HG02973 (cell line): ENCODE results near the gene ELAVL2.

Source experiments
- ATAC-seq: cut with Tn5 transposase; IDR thresholded peaks from one replicate; pipeline ENCODE4 v1.9.1; 2021; ENCODE audit warnings: moderate library complexity; ENCODE audit not compliant: unreplicated experiment

The ELAVL2 gene

DNA sequence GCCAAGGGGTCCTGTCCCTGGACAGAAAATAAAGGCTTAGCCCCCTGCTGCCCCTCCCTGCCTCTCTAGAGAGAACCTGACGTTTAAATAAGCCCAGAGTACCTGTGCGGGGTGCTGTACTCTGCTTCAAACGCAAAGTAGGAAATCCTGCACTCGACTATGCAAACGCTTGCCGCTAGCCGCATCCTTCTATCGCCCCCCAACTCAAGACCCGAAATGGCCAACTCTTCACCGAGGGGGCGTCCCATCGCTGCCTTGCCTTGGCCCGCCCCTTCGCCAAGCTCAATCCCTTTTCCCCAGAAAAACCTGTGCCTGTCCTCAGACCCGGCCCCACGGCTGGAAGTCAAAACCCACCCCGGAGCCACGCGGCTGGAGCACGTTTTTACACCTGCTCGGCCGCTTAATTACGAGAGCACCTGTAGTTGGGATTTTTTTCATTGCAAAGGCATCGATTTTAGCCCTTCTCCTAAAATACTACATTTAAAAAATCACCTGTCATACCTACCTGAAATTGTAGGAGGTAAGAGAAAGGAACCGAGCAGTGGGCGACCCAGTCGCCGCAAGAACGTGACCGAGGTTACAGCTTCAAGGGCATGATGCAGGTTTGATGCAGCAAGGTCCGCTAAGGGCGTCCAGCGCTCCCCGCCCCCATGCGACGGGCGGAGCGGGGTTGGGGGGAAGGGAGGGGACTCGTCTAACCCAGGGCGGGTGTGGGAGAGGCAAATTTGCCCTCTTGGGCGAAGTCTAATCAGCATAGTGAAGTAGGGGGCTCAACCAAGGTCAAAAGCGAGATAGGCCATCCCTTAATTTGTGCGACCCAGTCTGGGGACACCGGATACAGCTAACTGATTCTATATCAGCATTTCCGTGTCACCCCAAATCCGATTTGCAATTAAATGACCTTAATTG is 3.5 kb downstream of the ELAVL2 start:
- ATAC-seq = no peak

DNA sequence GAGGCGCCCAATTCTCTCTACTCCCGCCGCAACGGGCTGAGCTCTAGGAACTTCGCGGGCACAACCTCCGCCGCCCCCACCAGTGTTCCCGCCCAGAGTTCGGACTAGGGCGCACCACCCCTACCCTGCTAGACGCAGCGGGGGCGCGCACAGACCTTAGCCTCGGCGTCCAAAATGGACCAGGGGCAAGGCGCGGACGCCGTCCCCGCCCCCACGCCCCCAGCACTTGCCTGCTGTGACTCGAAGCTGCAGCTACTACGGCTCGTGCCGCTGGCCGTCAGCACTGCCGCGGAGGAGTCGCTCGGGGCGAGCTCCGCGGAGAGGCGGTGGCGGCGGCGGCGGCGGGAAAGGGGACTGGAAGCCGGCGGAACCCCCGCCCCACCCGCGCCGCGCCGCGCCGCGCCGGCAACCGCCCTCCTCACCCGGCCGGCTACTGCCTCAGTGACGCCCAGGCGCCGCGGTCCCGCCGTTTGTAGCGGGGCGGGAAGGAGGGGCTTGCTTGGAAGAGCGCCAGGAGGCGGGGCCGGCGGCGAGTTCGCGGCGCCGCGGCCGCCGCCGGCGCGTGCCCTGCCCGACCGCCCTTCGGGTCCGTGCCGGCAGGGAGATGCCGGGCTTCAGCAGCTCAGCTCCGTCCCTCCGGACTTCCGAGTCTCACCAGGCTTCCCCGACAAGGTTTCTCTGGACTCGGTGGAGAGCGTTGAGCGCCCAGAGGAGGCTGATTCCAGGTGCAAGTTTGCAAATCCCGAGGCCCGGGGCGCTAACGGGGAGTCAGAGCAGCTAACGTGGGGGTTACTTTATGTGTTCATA is 4.5 kb downstream of the ELAVL2 start:
- no peak for ATAC-seq

DNA sequence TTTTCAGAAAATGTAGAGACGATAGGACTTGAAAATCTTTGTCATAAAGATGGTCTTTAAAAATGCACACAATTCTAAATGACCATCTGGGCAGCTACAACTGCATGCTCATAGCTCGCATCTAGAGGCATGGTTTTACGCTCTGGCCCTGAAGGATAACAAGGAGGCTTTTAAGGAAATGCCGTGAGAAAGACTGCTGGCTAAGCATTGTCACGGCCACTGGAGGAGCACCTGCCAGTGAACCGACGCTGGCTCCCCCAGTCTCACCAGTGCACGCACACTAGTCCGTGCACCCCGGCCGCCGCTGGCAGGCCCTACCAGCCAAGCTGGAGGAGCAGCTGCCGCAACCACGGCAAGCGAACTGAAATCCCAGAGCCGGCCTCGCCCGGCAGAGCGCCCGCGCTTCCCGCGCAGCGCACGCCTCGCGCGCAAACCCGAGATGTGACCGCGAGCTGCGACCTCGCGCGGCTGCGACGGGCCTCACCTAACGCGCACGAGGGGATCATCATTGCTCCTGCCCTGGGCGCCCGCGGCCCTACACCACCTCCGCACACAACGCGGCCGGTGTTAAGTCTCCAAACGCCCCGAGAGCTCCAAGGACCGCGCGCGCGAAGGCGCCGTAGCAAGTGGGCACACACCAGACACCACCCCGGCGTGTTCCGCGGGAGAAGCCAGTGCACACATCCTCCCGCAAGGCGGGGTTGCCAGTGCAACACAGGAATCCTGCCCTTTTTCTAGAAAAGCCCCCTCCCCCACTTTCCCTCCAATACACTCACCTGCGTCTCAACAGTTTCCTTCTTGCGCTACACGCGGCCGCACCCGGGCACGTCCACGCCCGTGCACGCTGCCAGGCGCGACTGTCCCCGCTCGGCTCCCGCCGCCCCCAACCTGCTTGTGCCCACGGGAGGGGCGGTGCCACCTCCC is 5.3 kb downstream of the ELAVL2 start:
- ATAC-seq = no peak

DNA sequence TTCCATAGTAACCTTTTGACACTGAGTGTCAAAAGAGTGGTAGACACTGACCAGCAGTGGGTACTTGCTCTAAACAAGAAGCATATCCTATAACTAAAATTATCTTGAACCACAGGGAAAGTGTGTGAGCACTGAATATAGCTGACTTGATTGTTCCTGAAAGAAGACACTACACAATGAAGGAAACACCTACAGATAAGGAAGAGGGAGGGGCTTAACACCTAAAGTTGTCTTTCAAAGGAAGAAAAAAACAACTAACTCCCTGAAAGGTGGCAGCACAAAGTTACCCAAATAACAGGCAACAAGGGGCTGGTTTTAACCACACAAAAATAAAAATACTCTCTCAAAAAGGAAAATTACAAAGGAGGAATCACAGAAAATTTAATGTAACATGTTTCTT is 6.6 kb downstream of the ELAVL2 start:
- ATAC-seq = no peak

DNA sequence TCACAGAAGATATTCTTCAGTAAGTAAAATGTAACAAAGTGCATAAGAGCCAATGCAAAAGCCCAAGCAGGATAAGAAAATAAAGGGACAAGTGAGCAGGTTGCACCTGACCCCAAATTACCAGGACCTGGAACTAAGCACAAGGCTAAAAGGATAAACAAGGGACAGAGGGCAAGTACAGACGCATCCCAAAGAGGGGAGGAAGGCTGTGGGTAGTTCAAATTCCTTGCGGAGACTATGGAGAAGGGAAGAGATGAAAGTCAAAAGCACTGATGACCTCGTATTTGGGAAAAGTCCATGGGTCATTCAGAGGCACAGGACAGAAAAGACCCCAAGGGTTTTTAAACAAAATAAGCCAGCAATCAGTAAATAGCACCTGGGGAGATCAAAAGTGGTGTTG is 11.8 kb downstream of the ELAVL2 start:
- no peak for ATAC-seq

DNA sequence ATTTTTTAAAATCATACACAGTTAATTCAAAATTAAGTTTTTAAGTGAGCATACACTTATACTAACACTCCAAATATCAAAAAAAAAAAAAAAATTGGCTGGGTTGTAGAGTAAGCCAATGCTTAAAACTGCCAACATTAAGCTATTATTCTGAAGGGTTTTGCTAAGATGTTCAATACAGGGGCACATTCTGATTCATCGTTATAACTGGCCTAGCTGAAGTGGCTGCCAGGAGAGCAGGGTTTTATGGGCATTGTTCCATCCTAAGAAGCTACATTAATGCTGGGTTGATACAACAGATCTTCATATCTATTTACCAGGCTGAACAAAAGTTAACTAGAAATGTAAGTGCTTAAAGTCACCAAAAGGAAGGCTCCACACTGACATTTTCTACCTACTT is 13.4 kb downstream of the ELAVL2 start:
- ATAC-seq = no peak

DNA sequence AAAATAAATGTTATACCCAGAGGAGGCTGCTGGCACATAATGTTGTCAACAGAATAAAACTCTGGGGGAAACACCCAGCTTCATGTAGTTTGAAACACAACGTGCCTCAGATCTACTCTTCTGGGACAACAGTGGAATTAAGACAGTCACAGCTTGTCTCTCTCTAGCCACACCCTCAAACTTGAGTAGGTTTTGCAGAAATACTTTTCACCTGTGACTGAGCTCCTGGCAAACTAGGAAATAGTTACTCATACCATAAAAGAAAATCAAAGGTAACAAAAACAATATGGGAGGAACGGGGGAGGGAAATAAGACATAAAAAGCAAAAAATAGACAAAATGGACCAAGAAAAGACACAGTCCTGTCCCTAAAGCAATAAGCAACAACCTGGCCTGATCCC is 14.4 kb downstream of the ELAVL2 start:
- ATAC-seq = no peak

DNA sequence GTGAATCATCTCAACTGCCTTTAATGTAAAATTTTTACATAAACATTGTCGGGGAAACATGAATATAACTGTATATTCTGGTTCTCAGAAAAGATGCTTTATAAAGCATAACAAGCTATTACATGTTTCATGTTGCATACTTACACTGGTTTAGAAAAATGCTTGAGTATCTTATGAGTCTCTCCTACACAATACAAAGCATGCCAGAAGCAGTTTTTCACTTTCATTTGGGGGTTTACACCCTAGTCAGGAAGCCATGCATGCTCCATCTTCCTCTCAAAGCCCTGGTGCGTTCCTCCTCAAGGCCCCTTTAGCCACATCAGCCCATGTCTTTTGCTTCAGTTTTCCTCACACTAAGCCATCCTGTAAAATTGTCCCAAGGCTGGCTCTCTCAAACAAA is 22.8 kb downstream of the ELAVL2 start:
- ATAC-seq = no peak

DNA sequence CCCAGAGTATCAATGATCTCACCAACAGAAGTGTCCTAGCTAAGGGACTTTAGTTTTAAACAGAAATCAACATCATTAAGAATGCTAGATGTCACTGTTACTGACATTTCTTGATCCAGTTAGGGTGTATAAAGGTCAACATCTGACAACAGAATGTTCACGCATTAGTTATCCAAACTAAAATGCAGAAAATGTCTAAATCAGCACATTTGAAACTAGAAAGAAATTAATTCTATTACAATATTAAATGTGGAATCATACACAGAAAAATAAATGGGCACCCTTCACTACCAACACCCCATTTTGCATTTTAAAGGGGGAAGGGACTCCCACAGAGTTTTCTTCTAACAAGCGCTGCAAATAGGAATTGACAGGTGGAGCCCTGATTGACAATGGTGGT is 24.5 kb downstream of the ELAVL2 start:
- no peak for ATAC-seq

DNA sequence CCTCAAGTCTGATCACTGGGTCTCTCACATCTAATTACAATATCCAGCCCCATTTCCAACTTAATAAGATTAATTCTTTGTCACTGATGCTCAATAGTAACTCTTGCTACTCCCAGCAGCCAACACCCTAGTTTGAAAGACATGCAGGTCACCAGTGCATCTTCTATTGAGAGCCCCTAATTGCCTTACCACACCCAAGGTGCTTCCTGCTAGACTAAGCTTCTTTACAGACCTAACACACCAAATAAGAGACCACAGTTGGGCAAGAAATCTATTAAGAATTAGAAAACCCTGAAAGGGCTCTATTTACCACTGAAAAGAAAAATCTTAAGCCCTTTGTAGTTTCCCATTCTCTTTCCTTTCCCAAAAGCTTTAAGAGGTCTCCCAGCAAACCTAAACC is 26.5 kb downstream of the ELAVL2 start:
- ATAC-seq = no peak

DNA sequence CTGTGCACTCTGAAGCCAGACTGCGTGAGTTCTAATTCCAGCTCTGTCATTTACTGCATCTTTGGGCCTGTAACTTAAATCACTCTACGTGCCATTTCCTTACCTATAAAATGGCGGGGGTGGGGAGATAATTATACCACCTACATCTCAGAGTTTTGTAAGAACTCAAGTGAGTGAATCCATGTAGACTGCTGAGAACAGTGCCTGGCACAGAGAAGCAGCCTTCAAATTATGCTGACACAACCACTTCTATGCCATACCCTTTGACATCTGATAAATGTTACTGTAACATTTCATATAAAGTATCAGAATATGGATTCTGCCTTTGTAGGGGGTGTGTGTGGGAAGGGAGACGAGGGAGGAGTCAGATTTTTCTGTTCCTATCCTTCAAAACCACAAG is 27.7 kb downstream of the ELAVL2 start:
- ATAC-seq = no peak

DNA sequence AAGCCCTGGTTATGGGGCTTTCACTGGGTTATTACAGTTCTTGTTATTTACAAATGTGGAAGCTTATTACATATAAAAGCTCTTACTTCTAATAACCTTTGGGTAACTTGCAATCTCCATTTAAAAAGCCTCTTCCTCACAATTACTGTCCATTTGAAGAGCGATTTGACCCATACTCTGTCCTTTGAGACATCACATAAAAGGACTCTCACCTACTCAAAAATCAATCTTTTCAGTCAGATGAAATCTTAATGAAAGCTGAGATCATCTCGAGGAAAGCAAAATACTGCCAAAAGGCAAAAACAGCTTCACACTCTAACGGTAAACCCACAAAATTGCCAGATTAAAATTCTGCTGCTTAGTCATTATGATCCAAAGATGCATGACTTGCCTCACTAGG is 29.8 kb downstream of the ELAVL2 start:
- ATAC-seq = no peak

DNA sequence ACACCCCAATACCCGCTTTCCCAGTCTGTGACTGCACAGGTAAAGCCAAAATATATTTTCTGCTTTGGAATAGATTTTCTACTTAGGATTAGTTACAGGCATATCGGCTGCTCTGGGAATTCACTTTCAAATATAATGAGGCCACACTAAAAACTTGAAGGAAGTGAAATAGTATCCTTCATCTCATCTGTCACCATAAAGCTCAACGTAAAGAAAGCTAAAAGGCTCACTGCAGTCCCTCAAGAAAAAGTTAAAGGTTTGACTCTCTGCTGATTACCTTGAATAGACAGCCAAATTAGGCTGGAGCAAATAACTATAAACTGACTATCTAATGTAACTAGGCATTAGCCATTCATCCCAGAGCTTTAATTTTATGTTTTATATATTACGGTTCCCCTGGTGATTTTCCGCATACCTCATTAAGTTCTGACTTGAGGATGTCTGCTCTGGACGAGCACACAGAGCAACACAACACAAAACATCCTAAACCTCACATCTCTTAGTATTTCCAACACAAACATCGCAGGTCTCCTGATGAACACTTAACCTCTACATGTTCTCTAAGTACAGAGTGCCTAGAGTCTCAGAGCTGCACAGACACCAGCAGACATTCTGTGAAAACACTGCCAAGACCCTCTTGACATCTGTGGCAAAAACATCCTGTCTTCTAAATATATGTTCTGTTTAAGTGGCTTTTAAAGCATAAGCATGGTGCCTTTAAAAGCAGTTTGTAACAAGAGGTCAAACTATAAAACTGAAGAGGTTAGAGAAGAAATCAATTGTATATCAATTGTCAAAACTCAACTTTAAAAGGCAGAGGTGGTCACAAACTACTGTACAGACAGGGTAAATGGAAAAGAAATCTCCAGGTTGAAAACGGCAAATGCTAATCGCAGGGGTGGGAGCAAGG is 35.4 kb downstream of the ELAVL2 start:
- ATAC-seq = no peak

DNA sequence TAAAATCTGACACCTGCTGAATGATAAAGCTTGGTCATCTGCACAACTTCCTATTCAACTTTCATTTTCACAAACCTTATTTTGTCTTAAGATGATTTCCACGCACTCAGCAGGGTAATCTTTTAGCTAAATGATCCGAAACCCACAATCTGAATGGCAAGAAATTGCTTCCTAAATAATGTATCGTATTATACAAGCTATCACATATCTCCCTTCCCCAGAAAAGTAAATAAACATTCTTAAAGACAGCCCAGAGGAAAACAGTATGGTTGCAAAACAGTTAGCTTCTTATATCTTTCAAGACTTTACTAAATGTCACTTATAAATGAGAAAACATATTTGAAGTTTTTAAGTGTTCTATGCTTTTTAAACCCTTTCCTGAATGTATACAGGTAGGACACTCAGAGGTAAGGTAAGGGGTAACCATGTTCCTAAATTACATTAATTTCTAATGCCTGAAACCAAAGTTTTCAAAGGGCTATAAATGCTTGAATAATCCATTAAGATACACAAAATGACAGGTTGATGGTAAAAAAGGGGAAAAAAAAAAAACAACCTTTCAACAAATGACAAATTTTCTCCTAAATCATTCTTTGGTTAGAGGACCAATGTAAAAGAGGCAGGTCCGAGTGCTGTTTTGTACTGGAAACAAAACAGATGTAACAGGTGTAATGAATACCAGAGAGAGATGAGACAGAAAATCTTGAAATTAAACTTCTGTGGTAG is 36.3 kb downstream of the ELAVL2 start:
- ATAC-seq = no peak

DNA sequence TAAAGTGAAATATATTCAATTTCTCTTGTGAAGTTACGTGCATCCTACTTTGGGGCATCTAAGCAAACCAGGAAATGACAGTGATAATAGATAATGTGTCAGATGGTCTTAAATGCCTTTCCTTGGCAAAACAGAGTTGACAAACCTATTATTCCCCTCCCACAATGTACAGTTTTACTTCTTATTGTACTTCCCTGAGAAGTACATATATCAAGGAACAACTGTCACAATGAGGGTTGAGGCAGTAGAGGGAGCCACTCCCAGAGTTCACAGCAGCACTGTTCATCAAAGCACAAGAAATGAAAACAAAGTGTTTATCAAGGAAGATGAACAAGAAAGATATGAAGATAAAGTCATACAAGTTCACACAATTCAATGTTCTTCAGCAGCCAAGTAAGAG is 41.1 kb downstream of the ELAVL2 start:
- ATAC-seq = no peak

DNA sequence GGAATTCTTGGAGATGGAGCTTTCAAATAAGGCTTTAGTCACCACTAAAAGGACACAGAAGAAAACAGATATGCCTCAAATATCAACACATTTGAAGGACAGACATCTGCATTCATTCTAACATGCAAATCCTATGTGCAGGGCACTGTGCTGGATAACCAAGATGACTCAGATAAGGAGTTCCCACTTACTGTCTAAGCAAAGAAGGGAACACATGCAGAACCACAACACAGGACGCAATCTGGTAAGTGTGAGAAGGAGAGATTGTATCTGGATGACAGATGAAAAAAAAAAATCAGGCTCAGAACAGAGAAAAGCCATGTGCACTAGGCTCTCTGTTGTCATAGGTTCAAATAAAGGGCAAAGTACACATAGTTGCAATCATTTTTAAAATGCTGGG is 42.5 kb downstream of the ELAVL2 start:
- no peak for ATAC-seq

DNA sequence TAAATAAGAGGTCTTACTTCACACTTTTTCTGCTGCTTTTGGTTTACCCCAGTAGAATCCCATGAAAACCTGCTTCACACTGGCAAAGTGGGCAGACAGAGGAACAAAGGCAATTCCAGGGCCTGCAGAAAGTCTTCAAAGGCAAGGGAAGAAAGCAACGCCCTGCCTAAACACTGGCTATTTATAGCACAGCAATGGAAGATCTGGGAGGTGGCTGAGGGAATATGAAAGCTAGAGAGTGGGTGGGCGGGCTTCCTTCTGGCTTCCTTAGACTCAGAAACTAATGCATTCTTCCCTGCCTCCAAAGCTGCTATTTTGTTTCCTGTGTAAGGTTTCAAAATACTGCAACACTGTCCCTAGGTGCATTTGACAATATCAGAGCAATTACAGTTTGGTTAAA is 46.8 kb downstream of the ELAVL2 start:
- no peak for ATAC-seq

DNA sequence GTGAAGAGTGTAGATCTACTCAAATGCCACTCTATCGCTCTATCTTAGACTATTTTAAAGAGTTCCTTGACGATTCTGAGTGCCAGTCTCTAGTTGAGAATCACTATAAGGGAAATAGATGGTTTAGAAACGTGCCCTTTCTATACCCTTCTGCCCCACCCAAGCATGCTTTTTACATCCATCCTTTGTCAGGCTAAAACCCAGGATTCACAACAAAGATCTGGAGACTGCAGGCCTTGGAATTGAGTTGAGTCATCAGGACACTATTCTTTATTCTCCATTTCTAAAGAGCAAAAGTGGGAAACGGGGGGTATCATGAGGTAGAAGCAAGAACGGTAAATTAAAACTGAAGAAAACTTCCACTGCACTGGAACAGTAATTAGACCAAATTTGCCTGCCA is 48.7 kb downstream of the ELAVL2 start:
- ATAC-seq = no peak

DNA sequence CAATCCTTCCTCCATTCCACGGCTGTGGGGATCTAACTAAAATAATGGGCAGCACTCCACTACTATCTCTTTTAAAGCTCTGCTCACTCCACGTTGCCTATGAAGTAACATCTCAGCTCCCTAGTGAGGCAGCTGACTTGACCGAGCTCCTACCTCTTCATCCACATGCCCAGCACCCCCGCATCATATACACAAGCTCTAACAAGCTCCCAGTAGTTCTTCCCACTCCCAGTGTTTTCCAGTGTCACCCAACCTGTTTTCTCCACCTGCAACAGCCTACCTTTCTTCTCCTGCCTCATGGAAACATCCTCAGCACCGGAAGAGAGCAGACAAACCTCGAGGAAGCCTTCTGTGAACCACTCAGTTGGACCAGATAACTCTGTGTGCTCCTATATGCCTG is 50.5 kb downstream of the ELAVL2 start:
- no peak for ATAC-seq

DNA sequence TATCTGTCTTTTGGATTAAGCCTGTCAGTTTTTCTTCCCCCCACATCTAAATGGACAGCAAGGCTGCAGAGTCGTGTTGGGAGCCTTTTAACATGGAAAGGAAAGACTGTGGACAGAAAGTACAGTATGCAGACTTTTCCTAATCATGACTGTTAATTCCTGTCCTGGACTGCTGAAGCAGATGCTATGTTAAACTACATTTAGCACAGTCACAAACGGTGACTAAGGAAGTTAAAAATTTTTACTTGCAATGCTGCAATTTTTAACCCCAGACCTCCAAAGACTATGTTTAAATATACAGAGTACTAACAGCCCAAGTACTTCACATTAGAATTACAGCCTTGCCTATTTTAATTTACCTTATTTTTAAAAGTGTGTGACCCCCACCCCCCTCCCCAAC is 51.8 kb downstream of the ELAVL2 start:
- no peak for ATAC-seq
